ENCODE measurements around the gene SLIT3.

SLIT3 gene

DNA sequence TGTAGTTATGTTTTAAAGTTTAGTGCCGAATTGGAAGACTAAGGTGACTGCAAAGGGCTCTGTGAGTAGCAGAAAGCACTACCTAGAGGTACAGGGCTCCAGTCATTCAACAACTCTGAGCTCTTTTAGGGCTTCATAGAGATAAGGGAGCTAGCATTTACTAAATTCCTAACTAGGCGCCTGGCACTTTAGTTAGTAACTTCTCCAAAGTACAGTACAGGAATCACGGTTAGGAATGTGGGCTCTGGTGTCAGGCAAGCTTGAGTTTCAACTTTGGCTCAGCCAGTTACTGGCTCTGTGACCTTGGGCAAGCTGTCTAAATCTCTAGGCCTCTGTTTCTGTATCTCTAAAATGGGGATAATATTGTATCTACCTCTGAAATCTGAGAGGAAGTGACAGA, 115.3 kb downstream of the SLIT3 start:
- POLR2A ChIA-PET = no interaction called here
- CTCF ChIA-PET = no interaction called here
- TF ChIP-seq SUZ12 (IDR thresholded peaks at IDR 0.05) (no peak), FOXA1 (IDR thresholded peaks at IDR 0.05) (no peak), FOXK2 (IDR thresholded peaks at IDR 0.05) (no peak), HDGF (IDR thresholded peaks at IDR 0.05; ENCODE audit: borderline replicate concordance) (no peak), ELF4 (IDR thresholded peaks at IDR 0.05) (no peak)

DNA sequence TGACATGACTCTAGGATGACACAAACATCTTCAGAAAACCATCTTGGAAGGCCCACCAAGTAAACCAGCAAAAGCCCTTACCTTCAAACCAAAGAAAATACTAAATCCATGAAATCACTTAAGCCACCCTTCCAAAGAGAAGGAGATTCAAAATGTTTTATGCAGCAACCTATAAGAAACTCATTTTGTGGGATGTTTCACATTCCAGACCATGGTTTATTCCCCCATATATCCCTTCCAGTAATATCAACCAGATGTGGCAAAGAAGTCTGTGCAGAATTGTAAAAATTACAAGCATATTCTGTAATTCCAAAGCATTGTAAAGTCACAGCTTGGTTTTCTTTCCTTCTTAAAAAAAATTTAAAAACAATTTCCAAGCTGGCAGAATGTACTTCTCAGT, 117.4 kb downstream of the SLIT3 start:
- POLR2A ChIA-PET = no interaction called here
- CTCF ChIA-PET = no interaction called here
- DNase-seq (ENCODE audit: extremely low spot score) = no peak
- no peak for TF ChIP-seq NFRKB (IDR thresholded peaks at IDR 0.05)
- TF ChIP-seq SP1 (IDR thresholded peaks at IDR 0.05) = no peak
- TF ChIP-seq ZNF384 (IDR thresholded peaks at IDR 0.05) = no peak
- TF ChIP-seq FOXK2 (IDR thresholded peaks at IDR 0.05) = no peak
- TF ChIP-seq HDGF (IDR thresholded peaks at IDR 0.05; ENCODE audit: borderline replicate concordance) = no peak
- TF ChIP-seq BHLHE40 (IDR thresholded peaks at IDR 0.05; ENCODE audit: borderline replicate concordance) = no peak
- TF ChIP-seq L3MBTL2 (conservative IDR thresholded peaks at IDR 0.05) = no peak
- TF ChIP-seq CTBP1 (IDR thresholded peaks at IDR 0.05; ENCODE audit: borderline replicate concordance) = no peak
- TF ChIP-seq FOXM1 (IDR thresholded peaks at IDR 0.05; ENCODE audit: borderline replicate concordance) = no peak
- TF ChIP-seq ELF4 (IDR thresholded peaks at IDR 0.05) = no peak

More for the DNA sequence above, 115.3 kb downstream of the SLIT3 start:
- DNase-seq (ENCODE audit: extremely low spot score) = no peak

DNA sequence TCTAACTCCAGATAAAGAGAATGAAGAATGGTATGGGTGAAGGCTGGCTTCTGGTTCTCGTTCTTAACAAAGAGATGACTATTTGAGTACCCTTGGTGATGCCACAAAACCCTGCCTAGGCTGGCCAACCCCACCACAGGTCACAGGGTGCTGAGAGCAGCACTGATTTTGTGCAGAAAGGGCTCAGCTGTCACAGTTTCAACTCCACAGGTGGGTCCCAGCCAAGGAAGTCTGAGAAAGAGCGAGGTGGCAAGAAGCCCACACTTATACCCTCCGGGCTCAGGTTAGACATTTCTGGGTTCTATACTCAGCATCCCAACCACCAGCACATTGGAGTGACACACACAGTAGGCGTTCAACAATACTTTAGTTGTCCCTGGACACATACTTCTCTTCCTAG, 118.1 kb downstream of the SLIT3 start:
- ChIA-PET CTCF (no interaction called here), POLR2A (no interaction called here)
- TF ChIP-seq TARDBP (IDR thresholded peaks at IDR 0.05) = no peak
- no peak for TF ChIP-seq NFRKB (IDR thresholded peaks at IDR 0.05)
- TF ChIP-seq FOXA1 (IDR thresholded peaks at IDR 0.05) = no peak
- no peak for TF ChIP-seq ELF4 (IDR thresholded peaks at IDR 0.05)
- TF ChIP-seq ZNF384 (IDR thresholded peaks at IDR 0.05) = no peak
- TF ChIP-seq SUZ12 (IDR thresholded peaks at IDR 0.05) = no peak
- TF ChIP-seq FOXK2 (IDR thresholded peaks at IDR 0.05) = no peak
- no peak for TF ChIP-seq LEF1 (IDR thresholded peaks at IDR 0.05; ENCODE audit: borderline replicate concordance)
- no peak for TF ChIP-seq HDGF (IDR thresholded peaks at IDR 0.05; ENCODE audit: borderline replicate concordance)
- TF ChIP-seq SP1 (IDR thresholded peaks at IDR 0.05) = no peak
- TF ChIP-seq CTBP1 (IDR thresholded peaks at IDR 0.05; ENCODE audit: borderline replicate concordance) = no peak
- no peak for TF ChIP-seq ARNT (IDR thresholded peaks at IDR 0.05)
- no peak for TF ChIP-seq L3MBTL2 (conservative IDR thresholded peaks at IDR 0.05)
- DNase-seq (ENCODE audit: extremely low spot score) = no peak

DNA sequence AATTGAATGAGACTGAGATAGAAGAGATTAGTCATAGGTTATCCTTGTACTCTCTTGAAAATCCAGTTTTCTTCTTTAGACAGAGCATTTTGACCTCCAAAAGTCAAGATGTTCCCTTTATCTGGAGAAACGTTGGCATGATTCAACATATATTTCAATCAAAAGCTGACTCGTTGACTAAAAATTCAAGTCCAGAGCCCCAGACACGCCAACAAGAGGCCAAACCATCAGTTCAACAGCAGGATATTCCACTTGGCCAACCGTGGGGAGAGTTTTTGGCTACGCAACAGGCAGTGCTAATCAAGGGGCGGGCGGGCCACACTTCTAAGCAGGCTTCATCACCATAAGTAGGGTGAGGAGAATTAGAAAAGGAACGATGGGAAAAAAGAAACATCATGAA, 119.1 kb downstream of the SLIT3 start:
- ChIA-PET POLR2A (no interaction called here), CTCF (no interaction called here)
- TF ChIP-seq TARDBP (IDR thresholded peaks at IDR 0.05) (no peak), L3MBTL2 (conservative IDR thresholded peaks at IDR 0.05) (no peak), CTBP1 (IDR thresholded peaks at IDR 0.05; ENCODE audit: borderline replicate concordance) (no peak), FOXK2 (IDR thresholded peaks at IDR 0.05) (no peak), NFRKB (IDR thresholded peaks at IDR 0.05) (no peak), ARNT (IDR thresholded peaks at IDR 0.05) (no peak), FOXA1 (IDR thresholded peaks at IDR 0.05) (no peak), FOXM1 (IDR thresholded peaks at IDR 0.05; ENCODE audit: borderline replicate concordance) (no peak), HDGF (IDR thresholded peaks at IDR 0.05; ENCODE audit: borderline replicate concordance) (no peak), SP1 (IDR thresholded peaks at IDR 0.05) (no peak), ZNF384 (IDR thresholded peaks at IDR 0.05) (no peak), ELF4 (IDR thresholded peaks at IDR 0.05) (no peak), BHLHE40 (IDR thresholded peaks at IDR 0.05; ENCODE audit: borderline replicate concordance) (no peak), LEF1 (IDR thresholded peaks at IDR 0.05; ENCODE audit: borderline replicate concordance) (no peak), SUZ12 (IDR thresholded peaks at IDR 0.05) (no peak)
- TF ChIP-seq, protein P1, sequence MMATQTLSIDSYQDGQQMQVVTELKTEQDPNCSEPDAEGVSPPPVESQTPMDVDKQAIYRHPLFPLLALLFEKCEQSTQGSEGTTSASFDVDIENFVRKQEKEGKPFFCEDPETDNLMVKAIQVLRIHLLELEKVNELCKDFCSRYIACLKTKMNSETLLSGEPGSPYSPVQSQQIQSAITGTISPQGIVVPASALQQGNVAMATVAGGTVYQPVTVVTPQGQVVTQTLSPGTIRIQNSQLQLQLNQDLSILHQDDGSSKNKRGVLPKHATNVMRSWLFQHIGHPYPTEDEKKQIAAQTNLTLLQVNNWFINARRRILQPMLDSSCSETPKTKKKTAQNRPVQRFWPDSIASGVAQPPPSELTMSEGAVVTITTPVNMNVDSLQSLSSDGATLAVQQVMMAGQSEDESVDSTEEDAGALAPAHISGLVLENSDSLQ (IDR thresholded peaks at IDR 0.05) = no peak
- no peak for DNase-seq (ENCODE audit: extremely low spot score)

DNA sequence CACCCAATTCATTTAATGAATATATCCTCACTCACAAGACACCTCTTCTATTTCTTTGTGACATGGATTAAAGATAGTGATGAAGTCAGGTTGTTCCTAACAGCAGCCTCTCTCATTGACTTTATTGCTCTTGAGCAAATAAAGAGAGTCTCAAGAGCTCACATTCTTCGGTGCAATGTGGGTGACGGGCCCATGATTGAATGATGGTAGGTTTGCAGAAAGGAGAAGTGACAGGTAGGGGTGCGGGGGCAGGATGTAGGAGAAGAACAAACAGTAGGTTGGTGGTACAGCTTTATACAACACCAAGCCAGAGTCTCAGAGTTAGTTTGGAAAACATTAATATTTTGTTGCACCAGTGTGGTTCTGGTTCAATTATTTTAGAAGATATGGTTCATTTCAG, 122.2 kb downstream of the SLIT3 start:
- DNase-seq (ENCODE audit: extremely low spot score) = no peak
- POLR2A ChIA-PET = no interaction called here
- CTCF ChIA-PET = no interaction called here
- no peak for TF ChIP-seq BHLHE40 (IDR thresholded peaks at IDR 0.05; ENCODE audit: borderline replicate concordance)
- no peak for TF ChIP-seq ELF4 (IDR thresholded peaks at IDR 0.05)
- TF ChIP-seq L3MBTL2 (conservative IDR thresholded peaks at IDR 0.05) = no peak
- no peak for TF ChIP-seq SUZ12 (IDR thresholded peaks at IDR 0.05)
- no peak for TF ChIP-seq LEF1 (IDR thresholded peaks at IDR 0.05; ENCODE audit: borderline replicate concordance)
- TF ChIP-seq ARNT (IDR thresholded peaks at IDR 0.05) = no peak
- TF ChIP-seq FOXK2 (IDR thresholded peaks at IDR 0.05) = no peak
- TF ChIP-seq HDGF (IDR thresholded peaks at IDR 0.05; ENCODE audit: borderline replicate concordance) = no peak
- no peak for TF ChIP-seq FOXA1 (IDR thresholded peaks at IDR 0.05)
- TF ChIP-seq FOXM1 (IDR thresholded peaks at IDR 0.05; ENCODE audit: borderline replicate concordance) = no peak
- TF ChIP-seq NFRKB (IDR thresholded peaks at IDR 0.05) = no peak
- no peak for TF ChIP-seq CTBP1 (IDR thresholded peaks at IDR 0.05; ENCODE audit: borderline replicate concordance)
- TF ChIP-seq, protein P1 (IDR thresholded peaks at IDR 0.05) = no peak
- TF ChIP-seq ZNF384 (IDR thresholded peaks at IDR 0.05) = no peak

DNA sequence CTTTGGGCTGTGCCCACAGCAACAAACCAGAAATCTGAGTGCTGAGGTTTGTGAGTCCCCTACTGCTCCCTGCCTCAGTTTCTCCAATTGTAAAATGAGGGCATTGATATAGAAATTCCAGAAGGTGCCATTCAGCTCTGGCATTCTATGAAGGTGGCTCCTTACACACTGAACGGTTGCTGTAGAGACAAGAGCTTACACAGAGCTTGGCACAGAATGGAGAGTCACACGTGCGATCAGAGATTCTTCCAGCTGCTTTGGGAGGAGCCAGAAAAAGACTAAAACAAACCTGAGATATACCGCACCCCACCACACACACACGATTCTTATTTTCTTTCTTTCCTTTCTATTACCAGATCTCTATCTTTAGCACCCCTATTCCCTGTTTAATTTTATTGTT, 122.7 kb downstream of the SLIT3 start:
- no peak for DNase-seq (ENCODE audit: extremely low spot score)
- CTCF ChIA-PET = no interaction called here
- TF ChIP-seq ARNT (IDR thresholded peaks at IDR 0.05) = no peak
- no peak for TF ChIP-seq NFRKB (IDR thresholded peaks at IDR 0.05)
- no peak for TF ChIP-seq SUZ12 (IDR thresholded peaks at IDR 0.05)
- TF ChIP-seq, protein P1 (IDR thresholded peaks at IDR 0.05) = no peak
- TF ChIP-seq L3MBTL2 (conservative IDR thresholded peaks at IDR 0.05) = no peak
- TF ChIP-seq HDGF (IDR thresholded peaks at IDR 0.05; ENCODE audit: borderline replicate concordance) = no peak
- TF ChIP-seq ZNF384 (IDR thresholded peaks at IDR 0.05) = no peak
- TF ChIP-seq SP1 (IDR thresholded peaks at IDR 0.05) = no peak
- POLR2A ChIA-PET = no interaction called here
